SU-DHL-6 (cell line): ENCODE measurements around the gene UNC45A.
"Not testable (repeated sequence)": the region's sequence is repeated elsewhere in the genome, so short reads cannot be mapped to it uniquely, and the experiment has no call there.

Source experiments
- H2AFZ ChIP-seq: fragments of 200-600 bp; sonication (generic); 2 replicates; pipeline ENCODE4 v1.6.1; 2014; ENCODE audit warnings: low read depth, mild to moderate bottlenecking, moderate library complexity, mixed read lengths, antibody characterized with exemption, low read length; ENCODE audit not compliant: severe bottlenecking
- H3F3A ChIP-seq: fragments of 200-600 bp; shearing (Covaris generic); 2 replicates; pipeline ENCODE4 v1.6.0; 2016; ENCODE audit warnings: antibody characterized with exemption, mild to moderate bottlenecking; ENCODE audit not compliant: insufficient read depth
- H3K27ac ChIP-seq: fragments of 200-600 bp; sonication (generic); 2 replicates; pipeline ENCODE4 v1.5.1; 2016; ENCODE audit warnings: low read depth, mild to moderate bottlenecking, low read length, moderate library complexity, mixed read lengths
- H3K27me3 ChIP-seq: fragments of 200-600 bp; sonication (generic), shearing (Covaris generic); 2 replicates; pipeline ENCODE4 v1.6.0; 2014; ENCODE audit warnings: mild to moderate bottlenecking, low read length
- H3K36me3 ChIP-seq: fragments of 200-600 bp; sonication (generic); 2 replicates; pipeline ENCODE4 v1.6.1; 2014; ENCODE audit warnings: mild to moderate bottlenecking, low read length, mixed read lengths
- H3K4me2 ChIP-seq: fragments of 300-600, 200-600 bp; shearing (Covaris generic), sonication (generic); 2 replicates; pipeline ENCODE4 v1.6.0; 2014; ENCODE audit warnings: low read length, low read depth, mild to moderate bottlenecking; ENCODE audit not compliant: poor library complexity, severe bottlenecking
- H3K4me3 ChIP-seq: fragments of 200-600 bp; sonication (generic); 2 replicates; pipeline ENCODE4 v1.5.1; 2014; ENCODE audit warnings: antibody characterized with exemption, low read length, mild to moderate bottlenecking, mixed read lengths; ENCODE audit not compliant: insufficient read depth, poor library complexity, severe bottlenecking
- H3K79me2 ChIP-seq: fragments of 200-600 bp; sonication (generic); 2 replicates; pipeline ENCODE4 v1.6.1; 2014; ENCODE audit warnings: mild to moderate bottlenecking, low read length, moderate library complexity; ENCODE audit not compliant: insufficient read depth
- H3K9ac ChIP-seq: fragments of 200-600 bp; sonication (generic); 2 replicates; pipeline ENCODE4 v1.7.0; 2014; ENCODE audit warnings: mild to moderate bottlenecking, low read length
- H3K9me2 ChIP-seq: fragments of 200-600 bp; sonication (generic); replicated peaks from 2 replicates; pipeline ENCODE4 v1.6.1; 2014; ENCODE audit warnings: low read length; ENCODE audit not compliant: insufficient read depth
- H3K9me3 ChIP-seq: fragments of 200-600 bp; sonication (generic); 2 replicates; pipeline ENCODE4 v1.6.1; 2014; ENCODE audit warnings: low read length, mixed read lengths; ENCODE audit not compliant: insufficient read depth
- H4K20me1 ChIP-seq: fragments of 200-600 bp; sonication (generic); 2 replicates; pipeline ENCODE4 v1.6.1; 2014; ENCODE audit warnings: low read depth, mild to moderate bottlenecking, antibody characterized with exemption, low read length, moderate library complexity, mixed read lengths
- CTCF ChIP-seq: fragments of 200-600 bp; sonication (generic); IDR thresholded peaks from one replicate; pipeline ENCODE4 v1.5.1; 2017; ENCODE audit warnings: antibody characterized with exemption, mild to moderate bottlenecking, low read length, moderate library complexity; ENCODE audit not compliant: insufficient read depth, poor library complexity, severe bottlenecking
- EZH2phosphoT487 ChIP-seq: fragments of 200-600 bp; sonication (generic), shearing (Covaris generic); conservative IDR thresholded peaks from 2 replicates; pipeline ENCODE4 v1.6.1; 2018; ENCODE audit warnings: mild to moderate bottlenecking, antibody characterized with exemption, low read length, moderate library complexity, mixed read lengths

Gene UNC45A

GRCh38 chr15:90918835-90919234 is 16.2 kb upstream of the UNC45A start:
- no peaks in the 10 kb centered on the region for H4K20me1 ChIP-seq
- H3K9me2 ChIP-seq = no peaks in the 10 kb centered on the region
- H3K4me3 ChIP-seq = no peak overlapping the region
- H3F3A ChIP-seq = no peaks in the 10 kb centered on the region
- H3K27ac ChIP-seq = no peak overlapping the region
- no peaks in the 10 kb centered on the region for H3K9me3 ChIP-seq
- no peak overlapping the region for H2AFZ ChIP-seq
- no peaks in the 10 kb centered on the region for H3K36me3 ChIP-seq
- H3K4me2 ChIP-seq = no peak overlapping the region
- H3K9ac ChIP-seq = no peak overlapping the region
- TF ChIP-seq EZH2phosphoT487 (no peak), CTCF (no peak)
- no peaks in the 10 kb centered on the region for H3K27me3 ChIP-seq
- no peaks in the 10 kb centered on the region for H3K79me2 ChIP-seq

DNA sequence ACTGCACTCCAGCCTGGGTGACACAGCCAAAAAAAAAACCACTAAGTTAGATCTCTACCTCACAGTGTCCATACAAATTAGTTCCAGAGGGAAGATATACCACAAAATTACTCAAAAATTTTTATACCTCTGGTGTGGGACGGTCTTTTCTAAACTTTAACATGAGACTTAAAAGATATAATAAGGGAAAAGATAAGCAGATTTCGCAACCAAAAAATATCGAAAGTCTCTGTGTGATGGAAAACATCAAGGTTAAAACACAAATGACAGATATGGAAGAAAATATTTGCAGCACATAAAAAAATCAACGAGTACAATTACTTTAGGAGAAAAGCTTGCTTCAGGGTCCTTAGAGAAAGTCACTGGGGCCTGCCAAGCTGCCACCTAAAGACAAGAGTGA is 13.2 kb upstream of the UNC45A start:
- no peaks in the 10 kb centered on the region for H3K9me3 ChIP-seq
- H3F3A ChIP-seq = no peaks in the 10 kb centered on the region
- H3K79me2 ChIP-seq = no peaks in the 10 kb centered on the region
- H3K9ac ChIP-seq = no peak overlapping the region
- H3K9me2 ChIP-seq = no peaks in the 10 kb centered on the region
- H3K27me3 ChIP-seq = no peaks in the 10 kb centered on the region
- TF ChIP-seq CTCF = no peak
- TF ChIP-seq EZH2phosphoT487 = no peak
- H2AFZ ChIP-seq = no peak overlapping the region
- no peak overlapping the region for H3K4me3 ChIP-seq
- H3K36me3 ChIP-seq = no peaks in the 10 kb centered on the region
- no peaks in the 10 kb centered on the region for H4K20me1 ChIP-seq
- H3K27ac ChIP-seq = no peak overlapping the region
- H3K4me2 ChIP-seq = no peak overlapping the region

- not testable (repeated sequence) for H3K27me3 ChIP-seq, H3K4me3 ChIP-seq, H3K79me2 ChIP-seq, H3K9me2 ChIP-seq, H3K9me3 ChIP-seq, H4K20me1 ChIP-seq, H3K4me2 ChIP-seq, H3K27ac ChIP-seq, H3K36me3 ChIP-seq, H2AFZ ChIP-seq, H3F3A ChIP-seq, H3K9ac ChIP-seq
These were observed 12.3 kb upstream of the UNC45A start for GRCh38 chr15:90922712-90923322.

- H3K9ac ChIP-seq = no peak overlapping the region
- no peaks in the 10 kb centered on the region for H3K9me3 ChIP-seq
- no peak overlapping the region for H3K4me3 ChIP-seq
- H3K27ac ChIP-seq = no peak overlapping the region
- H2AFZ ChIP-seq = no peak overlapping the region
- no peaks in the 10 kb centered on the region for H3K79me2 ChIP-seq
- H3K36me3 ChIP-seq = no peaks in the 10 kb centered on the region
- no peak overlapping the region for H3K4me2 ChIP-seq
- H3F3A ChIP-seq = peaks cover 9% of the 10 kb centered on the region; the same call in 1 of the 2 replicates
- no peak for TF ChIP-seq EZH2phosphoT487
- TF ChIP-seq CTCF = no peak
- H4K20me1 ChIP-seq = no peaks in the 10 kb centered on the region
- no peaks in the 10 kb centered on the region for H3K27me3 ChIP-seq
- H3K9me2 ChIP-seq = no peaks in the 10 kb centered on the region
These were observed 10.7 kb upstream of the UNC45A start for GRCh38 chr15:90924375-90924774.

- not testable (repeated sequence) for H3K9me3 ChIP-seq, H2AFZ ChIP-seq, H3K9me2 ChIP-seq, H3K4me3 ChIP-seq, H3K9ac ChIP-seq, H3K79me2 ChIP-seq, H3K27ac ChIP-seq, H3K4me2 ChIP-seq, H4K20me1 ChIP-seq, H3K36me3 ChIP-seq, H3K27me3 ChIP-seq
- H3F3A ChIP-seq = peaks cover 20% of the 10 kb centered on the region
These were observed 8.3 kb upstream of the UNC45A start for GRCh38 chr15:90926766-90927165.

DNA sequence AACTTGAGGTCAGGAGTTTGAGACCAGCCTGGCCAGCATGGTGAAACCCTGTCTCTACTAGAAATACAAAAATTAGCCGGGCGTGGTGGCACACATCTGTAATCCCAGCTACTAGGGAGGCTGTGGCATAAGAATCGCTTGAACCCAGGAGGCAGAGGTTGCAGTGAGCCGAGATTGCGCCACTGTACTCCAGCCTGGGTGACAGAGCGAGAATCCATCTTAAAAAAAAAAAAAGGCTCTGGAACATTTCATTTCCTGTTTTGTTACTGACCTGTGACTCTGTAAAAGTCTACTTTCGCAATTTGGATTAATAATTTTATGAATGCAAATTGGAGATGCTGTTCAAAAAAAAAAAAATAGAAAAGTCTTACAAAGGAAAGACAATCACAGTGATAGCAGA is 7.0 kb upstream of the UNC45A start:
- H3K9me2 ChIP-seq, H3K4me3 ChIP-seq, H4K20me1 ChIP-seq, H2AFZ ChIP-seq, H3K9ac ChIP-seq, H3K4me2 ChIP-seq, H3K27ac ChIP-seq, H3K36me3 ChIP-seq, H3K79me2 ChIP-seq, H3K9me3 ChIP-seq, H3K27me3 ChIP-seq: not testable (repeated sequence)
- H3F3A ChIP-seq = peaks cover 20% of the 10 kb centered on the region
